ENCODE data around the gene RPL35A.

GRCh38 chr3:197907196-197907595 lies 42.8 kb upstream of the RPL35A start:
- no peak for TF ChIP-seq POLR2AphosphoS5 (IDR thresholded peaks at IDR 0.05; ENCODE audit: low read depth, low read length)
- no peak for TF ChIP-seq GABPA (IDR thresholded peaks at IDR 0.05; ENCODE audit: borderline replicate concordance, insufficient read depth, low read length)
